ENCODE results near the gene NKX2-1. TPM values are rescaled to one million over a fixed set of nuclear protein-coding genes. Genes with fewer than 3 reads are reported as not detected.
A peak's percentile ranks its signal among the peaks of the same experiment; 100 is the strongest.

Gene NKX2-1
- total and polyA plus RNA-seq, 4 donors, result 53.4 to 236 (median 170) TPM

- Histone ChIP-seq H3K27ac (ENCODE audit: low read depth in 1 of 2, low read length in 1 of 2) (peak overlapping the region in 1 of 2 donors; percentile 70), H3K27me3 (ENCODE audit: control insufficient read depth in 3 of 3, insufficient read depth in 3 of 3, low read length in 2 of 3) (peaks cover 8 to 86% (median 85%) of the 10 kb centered on the region in 3 donors)
- ATAC-seq (ENCODE audit: insufficient read depth, low FRiP score), result no peak
These were observed 10.7 kb downstream of the NKX2-1 start for GRCh38 chr14:36509069-36509917.

GRCh38 chr14:36508418-36509068, 11.5 kb downstream of the NKX2-1 start:
- Histone ChIP-seq H3K4me1 (ENCODE audit: control insufficient read depth in 5 of 5, insufficient read depth in 5 of 5, low read length in 5 of 5) (peaks cover 0 to 7% (median 3%) of the 10 kb centered on the region in 5 donors), H3K4me3 (peak overlapping the region; percentile 25), H3K36me3 (ENCODE audit: control insufficient read depth in 4 of 4, insufficient read depth in 4 of 4, low read length in 4 of 4) (no peaks in the 10 kb centered on the region), H3K27me3 (ENCODE audit: control insufficient read depth in 3 of 3, insufficient read depth in 3 of 3, low read length in 2 of 3) (peaks cover 8 to 84% (median 83%) of the 10 kb centered on the region in 3 donors), H3K27ac (ENCODE audit: low read depth in 1 of 2, low read length in 1 of 2) (peak overlapping the region in 1 of 2 donors; percentile 82), H3K9me3 (ENCODE audit: control insufficient read depth in 4 of 4, insufficient read depth in 3 of 4, low read length in 3 of 4) (peaks cover 0 to 14% (median 0%) of the 10 kb centered on the region in 4 donors), H3K9ac (ENCODE audit: insufficient read depth in 1 of 2, low read length in 2 of 2) (peak overlapping the region; percentile 75 to 88)
- DNase-seq (peak in 2 of 3 donors; percentile 18 to 49), ATAC-seq (ENCODE audit: insufficient read depth, low FRiP score) (no peak)
- no peak for TF ChIP-seq CTCF (IDR thresholded peaks at IDR 0.05; ENCODE audit: control extremely low read depth, extremely low read depth)
- WGBS, 2 donors, result 5% methylated on average over 32 of the region's 32 CpGs

More at GRCh38 chr14:36509069-36509917, 10.7 kb downstream of the NKX2-1 start:
- 5 to 7% methylated on average over 14 of the region's 14 CpGs for WGBS, 2 donors
- DNase-seq, result peak in 2 of 3 donors; percentile 15 to 18
- Histone ChIP-seq H3K36me3 (ENCODE audit: control insufficient read depth in 4 of 4, insufficient read depth in 4 of 4, low read length in 4 of 4) (no peaks in the 10 kb centered on the region), H3K4me3 (peak overlapping the region; percentile 21), H3K9me3 (ENCODE audit: control insufficient read depth in 4 of 4, insufficient read depth in 3 of 4, low read length in 3 of 4) (peaks cover 0 to 14% (median 0%) of the 10 kb centered on the region in 4 donors), H3K4me1 (ENCODE audit: control insufficient read depth in 5 of 5, insufficient read depth in 5 of 5, low read length in 5 of 5) (peaks cover 0 to 7% (median 0%) of the 10 kb centered on the region in 5 donors), H3K9ac (ENCODE audit: insufficient read depth in 1 of 2, low read length in 2 of 2) (peak overlapping the region; percentile 75 to 88)
- TF ChIP-seq CTCF (IDR thresholded peaks at IDR 0.05; ENCODE audit: control extremely low read depth, extremely low read depth), result no peak

- H3K4me1 ChIP-seq (ENCODE audit: control insufficient read depth in 5 of 5, insufficient read depth in 5 of 5, low read length in 5 of 5), result peaks cover 0 to 7% (median 3%) of the 10 kb centered on the region in 5 donors
- H3K4me3 ChIP-seq, result no peak overlapping the region
- H3K27ac ChIP-seq (ENCODE audit: low read depth in 1 of 2, low read length in 1 of 2), result peak overlapping the region in 1 of 2 donors; percentile 65
- no peaks in the 10 kb centered on the region for H3K36me3 ChIP-seq (ENCODE audit: control insufficient read depth in 4 of 4, insufficient read depth in 4 of 4, low read length in 4 of 4)
- no peak for ATAC-seq (ENCODE audit: insufficient read depth, low FRiP score)
- peaks cover 5 to 84% (median 84%) of the 10 kb centered on the region in 3 donors for H3K27me3 ChIP-seq (ENCODE audit: control insufficient read depth in 3 of 3, insufficient read depth in 3 of 3, low read length in 2 of 3)
- TF ChIP-seq CTCF (IDR thresholded peaks at IDR 0.05; ENCODE audit: control extremely low read depth, extremely low read depth), result no peak
- 2 to 4% methylated on average over 28 of the region's 28 CpGs for WGBS, 2 donors
- H3K9me3 ChIP-seq (ENCODE audit: control insufficient read depth in 4 of 4, insufficient read depth in 3 of 4, low read length in 3 of 4), result peaks cover 0 to 11% (median 0%) of the 10 kb centered on the region in 4 donors
- peak in 2 of 3 donors; percentile 40 to 50 for DNase-seq
- peak overlapping the region; percentile 72 to 83 for H3K9ac ChIP-seq (ENCODE audit: insufficient read depth in 1 of 2, low read length in 2 of 2)
These were observed 12.1 kb downstream of the NKX2-1 start for GRCh38 chr14:36507847-36508417.

All from lung (tissue), 12 donors.